GM23248 (cell line): ENCODE measurements around the gene FSTL4.

ENCODE experiments used
- EZH2 ChIP-seq: fragments of 200-600 bp; sonication (generic); IDR thresholded peaks from 2 replicates; pipeline ENCODE4 v1.6.1; 2018; ENCODE audit warnings: antibody characterized with exemption, mild to moderate bottlenecking; ENCODE audit not compliant: insufficient read depth, poor library complexity, severe bottlenecking
- EZH2phosphoT487 ChIP-seq: fragments of 200-600 bp; sonication (generic); IDR thresholded peaks from 2 replicates; pipeline ENCODE4 v1.6.1; 2018; ENCODE audit warnings: antibody characterized with exemption, moderate library complexity, mild to moderate bottlenecking, low read depth; ENCODE audit not compliant: insufficient read depth

DNA sequence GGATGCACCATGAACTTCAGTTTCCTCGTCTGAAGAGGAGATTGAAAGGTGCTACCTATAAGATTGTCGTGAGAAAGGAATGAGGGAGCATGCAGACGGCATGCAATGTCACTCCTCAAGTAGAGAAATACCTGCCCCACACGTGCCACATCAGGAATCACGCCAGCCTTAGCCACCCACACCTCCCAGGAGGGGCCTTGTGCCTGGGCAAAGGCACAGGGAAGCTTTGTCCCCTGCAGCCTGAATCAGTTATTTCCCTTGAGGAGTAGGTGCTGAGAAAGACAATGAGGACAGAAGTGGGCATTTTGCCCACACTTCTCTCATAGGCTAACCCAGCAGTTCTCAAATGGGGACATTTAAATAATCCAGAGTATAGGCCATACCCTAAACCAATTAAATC lies 31.0 kb downstream of the FSTL4 start:
- TF ChIP-seq EZH2 (no peak), EZH2phosphoT487 (no peak)
